HG03342 (cell line): Measurements from ENCODE around the gene ZNF652.
A peak's percentile ranks its signal among the peaks of the same experiment; 100 is the strongest.
"Not testable (repeated sequence)": the region's sequence is repeated elsewhere in the genome, so short reads cannot be mapped to it uniquely, and the experiment has no call there.

Experiments
- ATAC-seq: cut with Tn5 transposase; IDR thresholded peaks from one replicate; pipeline ENCODE4 v1.9.1; 2021; ENCODE audit warnings: mild to moderate bottlenecking, moderate library complexity; ENCODE audit not compliant: unreplicated experiment

The ZNF652 gene

GRCh38 chr17:49361902-49362722 is at the start of gene ZNF652:
TSS of gene ZNF652 (minus strand) at chr17:49362250. CDS start at chr17:49317725, 44,525 bp downstream.
- ATAC-seq, result peak; percentile 68

DNA sequence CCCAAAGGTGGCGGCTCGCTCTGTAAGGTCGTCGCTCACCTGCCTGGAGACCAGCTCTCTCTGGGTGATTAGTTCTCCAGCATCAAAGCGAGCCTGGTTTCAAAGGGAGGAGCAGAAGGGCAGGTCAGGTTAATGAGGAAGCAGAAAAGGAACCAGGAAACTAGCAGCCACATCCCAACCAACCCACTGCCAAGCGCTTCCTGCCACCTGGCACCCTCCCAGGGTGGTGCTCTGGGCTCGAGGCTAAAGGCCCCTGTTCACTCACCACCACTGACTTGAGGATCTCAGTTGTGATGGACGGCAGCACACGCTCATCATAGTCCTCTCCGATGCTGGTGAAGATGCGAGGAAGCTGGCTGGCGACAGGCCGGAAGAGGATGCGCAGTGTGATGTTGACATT is 47.0 kb upstream of the ZNF652 start:
- no peak for ATAC-seq

GRCh38 chr17:49407981-49408501 is 46.0 kb upstream of the ZNF652 start:
- peak; percentile 66 for ATAC-seq

DNA sequence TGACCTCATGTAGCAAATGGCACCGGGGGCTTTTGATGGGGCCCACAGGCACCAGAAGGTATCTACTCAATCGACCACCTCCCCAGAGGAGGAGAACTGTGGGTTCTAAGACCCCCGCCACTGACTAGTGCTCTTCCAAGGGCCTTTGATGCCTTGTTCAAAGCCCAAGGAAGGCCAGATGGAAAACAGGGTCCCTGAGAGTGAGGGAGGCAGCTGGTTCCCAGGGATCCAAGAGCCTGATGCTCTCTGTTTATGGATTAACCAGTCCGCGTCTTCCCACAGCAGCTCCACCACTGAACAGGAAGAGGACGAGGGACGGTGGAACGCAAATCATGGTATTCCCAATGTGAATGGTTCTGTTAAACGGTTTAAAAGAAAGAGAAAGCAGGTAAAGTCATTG is 45.0 kb upstream of the ZNF652 start:
- no peak for ATAC-seq

DNA sequence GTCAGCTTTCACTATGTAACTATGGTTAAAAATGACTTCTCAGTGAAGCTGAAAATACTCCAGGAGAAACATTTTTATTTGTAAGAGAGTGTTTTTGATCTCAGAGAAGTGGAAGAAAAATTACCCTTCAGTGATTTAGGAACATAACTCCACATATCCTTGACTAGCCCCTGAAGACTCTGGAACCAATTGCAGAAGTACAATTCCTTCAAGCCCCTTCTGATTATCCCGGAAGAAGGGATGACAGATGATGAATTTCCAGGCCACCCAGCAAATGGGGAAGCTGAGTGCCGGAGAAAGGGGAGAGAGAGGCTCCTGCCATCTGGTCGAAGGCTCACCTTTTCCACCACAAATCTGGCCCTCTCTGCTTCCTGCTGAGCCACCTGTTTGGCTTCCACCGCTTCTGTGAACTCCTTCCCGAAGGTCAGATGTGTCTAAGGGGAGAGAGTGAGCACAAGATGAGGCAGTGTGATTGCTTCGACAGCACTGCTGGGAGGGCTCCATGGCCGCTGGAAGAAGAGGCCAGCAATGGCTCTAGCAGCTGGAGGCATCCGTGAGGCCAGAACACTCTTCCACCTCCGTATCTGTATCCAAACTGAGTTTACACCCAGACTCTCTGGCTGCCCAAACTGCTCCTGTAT is 44.5 kb upstream of the ZNF652 start:
- ATAC-seq, result no peak

GRCh38 chr17:49404906-49405305 is 42.9 kb upstream of the ZNF652 start:
- ATAC-seq, result no peak

DNA sequence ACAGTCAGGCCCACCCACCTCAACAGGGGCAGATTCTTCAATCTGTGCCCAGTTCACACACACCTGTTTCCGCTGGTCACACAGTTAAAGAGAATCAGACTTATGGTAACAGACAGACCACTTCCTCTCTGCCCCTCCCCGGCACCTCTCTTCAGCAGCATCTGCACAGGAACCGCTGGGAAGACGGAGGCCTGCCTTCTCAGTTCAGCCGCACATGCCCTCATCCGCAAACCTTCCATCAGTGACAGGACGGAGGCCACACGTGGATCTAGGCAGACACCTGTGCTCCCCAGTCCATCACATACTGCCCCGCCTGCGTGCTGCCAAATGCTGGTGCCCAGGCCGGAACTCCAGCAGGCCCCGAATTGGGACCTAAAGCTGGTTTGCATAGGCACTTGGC is 42.3 kb upstream of the ZNF652 start:
- no peak for ATAC-seq

GRCh38 chr17:49403514-49404289 is 41.7 kb upstream of the ZNF652 start:
- ATAC-seq, result no peak

GRCh38 chr17:49402706-49403105 is 40.7 kb upstream of the ZNF652 start:
- ATAC-seq, result no peak

DNA sequence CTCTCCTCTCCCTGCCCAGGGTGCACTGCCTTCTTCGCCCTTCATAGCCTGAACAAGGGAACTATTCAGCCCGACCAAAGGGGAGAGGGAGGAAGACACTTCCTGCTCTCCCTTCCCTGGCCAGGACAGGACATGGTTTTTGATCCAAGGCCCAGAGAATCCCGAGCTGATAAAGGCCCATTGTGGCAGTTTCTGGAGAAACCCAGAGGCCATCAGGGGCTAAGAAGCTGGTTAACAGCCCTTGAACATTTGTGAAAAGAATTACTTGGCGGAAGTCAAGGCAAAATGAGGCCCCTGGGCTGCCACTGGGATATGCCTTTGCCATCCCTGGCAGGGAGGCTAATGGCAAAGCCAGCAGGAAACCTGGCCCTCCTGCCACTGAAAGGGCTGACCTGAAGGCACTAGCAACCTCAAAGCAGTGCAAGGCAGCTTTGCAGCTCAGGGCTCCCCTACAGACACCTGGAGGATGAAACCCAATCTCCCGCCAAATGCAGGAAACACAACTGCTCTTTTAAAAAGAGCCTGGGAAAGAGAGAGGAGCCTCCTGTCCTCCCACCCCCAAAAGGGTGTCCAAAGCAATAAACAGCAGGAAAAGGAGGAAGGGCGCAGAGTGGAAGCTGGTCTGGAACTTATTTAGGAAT is 40.0 kb upstream of the ZNF652 start:
- no peak for ATAC-seq

DNA sequence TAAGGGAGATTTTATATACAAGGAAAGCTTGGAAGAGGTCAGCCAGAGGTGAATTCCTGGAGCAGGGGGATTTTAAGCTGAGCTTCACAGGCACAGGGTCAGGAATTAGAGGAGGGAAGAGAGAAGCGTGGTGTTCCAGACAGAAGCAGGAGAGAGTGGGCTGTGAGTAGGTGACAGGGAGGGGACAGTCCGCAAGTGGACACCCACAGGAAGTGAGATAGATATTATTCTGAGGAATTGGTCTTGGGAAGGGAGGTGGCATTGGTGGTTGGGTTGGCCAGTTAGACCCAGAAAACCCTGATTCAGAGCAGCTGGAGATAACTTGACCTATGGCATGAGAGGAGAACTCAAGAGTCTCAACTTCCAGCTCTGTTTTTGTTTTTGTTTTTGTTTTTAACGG is 37.9 kb upstream of the ZNF652 start:
- no peak for ATAC-seq

DNA sequence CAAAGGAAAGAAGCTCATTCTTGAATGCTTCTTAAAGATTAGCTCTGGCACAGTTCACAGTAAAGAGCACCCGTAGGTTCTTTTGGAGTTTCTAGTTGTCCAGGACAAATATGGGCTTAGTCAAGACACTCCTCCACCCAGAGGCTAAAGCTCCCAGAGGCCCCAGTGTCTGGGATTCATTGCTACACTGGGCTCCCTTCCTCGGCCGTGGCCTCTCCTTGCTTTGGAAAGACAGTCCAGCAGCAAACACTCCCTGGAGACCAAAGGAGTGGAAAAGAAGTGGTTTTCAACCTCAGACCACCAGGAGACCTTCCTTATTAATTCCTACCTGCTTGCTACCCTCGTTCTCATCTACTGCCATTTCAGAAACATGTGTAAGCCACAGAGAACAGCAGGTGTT is 35.5 kb upstream of the ZNF652 start:
- ATAC-seq, result no peak

- no peak for ATAC-seq
Observed at GRCh38 chr17:49393491-49394255, 31.6 kb upstream of the ZNF652 start.

DNA sequence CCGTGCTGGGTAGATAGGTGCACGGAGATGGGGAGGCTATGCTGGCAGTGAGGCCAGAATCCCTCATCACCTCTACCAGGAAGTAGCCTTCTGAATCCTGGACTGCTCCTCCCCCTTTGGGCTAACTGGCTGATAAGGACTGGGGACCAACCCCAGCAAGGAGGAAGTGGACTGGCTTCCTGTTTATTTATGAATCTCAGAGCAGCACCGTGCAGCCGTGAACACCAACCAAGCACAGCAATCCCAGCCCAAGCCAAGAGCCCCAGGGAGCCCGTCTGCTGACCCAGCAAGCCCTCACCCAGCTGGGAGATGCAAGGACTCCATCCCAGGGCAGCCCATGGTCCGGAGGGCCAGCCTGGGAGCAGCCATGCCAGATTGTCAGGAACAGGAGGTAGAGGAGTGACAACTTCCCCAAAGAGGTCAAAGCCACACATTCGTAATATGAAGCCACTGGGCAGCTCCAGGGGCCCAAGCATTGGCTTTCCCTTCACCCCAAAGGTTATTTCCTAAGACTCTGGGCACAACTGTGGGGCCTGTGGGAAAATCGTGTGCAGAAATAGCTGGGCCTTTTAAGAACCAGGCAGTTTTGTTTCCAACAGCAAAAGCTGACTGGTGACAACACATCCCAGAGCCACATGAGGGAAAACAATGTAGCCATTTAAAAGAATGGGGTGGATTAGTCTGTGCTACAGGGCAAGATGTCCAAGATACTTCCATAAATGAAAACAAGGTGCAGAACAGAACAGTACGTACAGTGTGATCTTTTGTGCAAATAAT is 28.7 kb upstream of the ZNF652 start:
- ATAC-seq, result peak; percentile 39

DNA sequence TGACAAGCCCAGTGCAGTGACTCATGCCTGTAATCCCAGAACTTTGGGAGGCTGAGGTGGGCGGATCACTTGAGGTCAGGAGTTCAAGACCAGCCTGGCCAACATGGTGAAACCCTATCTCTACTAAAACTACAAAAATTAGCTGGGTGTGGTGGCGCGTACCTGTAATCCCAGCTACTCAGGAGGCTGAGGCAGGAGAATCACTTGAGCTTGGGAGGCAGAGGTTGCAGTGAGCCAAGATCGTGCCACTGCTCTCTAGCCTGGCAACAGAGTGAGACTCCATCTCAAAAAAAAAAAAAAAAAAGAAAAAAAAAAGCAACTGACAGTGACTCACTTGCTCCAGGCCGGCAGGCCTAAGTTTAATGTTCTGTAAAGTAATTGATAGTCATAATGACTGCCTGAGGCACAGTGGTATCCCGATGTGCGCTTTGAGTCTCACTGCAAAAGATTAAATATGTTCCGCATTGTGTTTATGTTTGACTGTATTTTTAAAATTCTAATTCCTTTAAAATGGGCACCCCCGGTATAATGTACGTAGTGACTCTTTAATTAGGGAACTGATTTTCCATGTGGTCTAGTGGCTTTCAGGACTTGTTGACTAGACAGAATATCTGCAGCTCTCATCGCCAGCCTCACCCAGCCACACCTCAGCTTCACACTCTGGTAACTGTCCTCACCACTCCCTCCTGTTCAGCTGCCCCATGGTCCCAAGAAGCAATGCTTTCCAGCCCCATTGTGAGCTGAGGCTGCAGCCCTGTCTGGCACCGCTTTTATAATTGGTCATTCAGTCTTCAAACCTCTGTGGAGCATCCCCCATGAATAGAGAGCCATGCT is 27.7 kb upstream of the ZNF652 start:
- not testable (repeated sequence) for ATAC-seq

DNA sequence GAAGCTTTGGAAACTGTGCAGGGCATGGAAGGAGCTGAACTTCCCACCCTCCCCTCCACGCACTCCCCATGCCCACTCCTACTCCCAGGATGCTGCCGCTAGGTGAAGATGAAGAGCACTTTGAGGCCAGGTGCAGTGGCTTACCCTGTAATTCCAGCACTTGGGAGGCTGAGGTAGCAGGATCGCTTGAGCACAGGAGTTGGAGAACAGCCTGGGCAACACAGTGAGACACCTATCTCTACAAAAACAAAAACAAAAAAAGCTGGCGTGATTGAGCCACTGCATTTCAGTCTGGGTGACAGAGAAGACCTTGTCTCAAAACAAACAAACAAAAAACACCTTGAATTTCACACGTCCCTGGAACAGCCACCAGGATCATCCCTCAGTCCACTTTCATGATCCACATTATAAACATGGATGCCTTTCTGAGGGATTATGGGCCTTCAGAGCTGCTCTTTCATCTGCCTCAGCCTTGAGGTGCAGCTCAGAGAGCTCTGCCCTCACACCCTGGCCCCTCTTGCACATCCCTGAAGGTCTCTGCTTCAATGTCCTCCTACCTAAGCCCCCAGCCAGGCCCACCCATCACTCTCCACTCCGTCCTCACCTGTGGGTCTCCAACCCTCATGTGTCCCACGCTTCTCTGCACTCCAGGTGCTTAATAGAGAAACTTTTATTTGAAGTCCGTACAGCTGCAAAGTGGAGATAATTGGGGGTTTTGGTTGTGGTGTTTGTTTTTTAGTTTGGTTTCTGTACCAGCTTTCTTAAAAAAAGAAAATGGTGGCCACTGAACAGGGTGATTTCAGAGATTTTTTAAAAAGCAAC is 26.9 kb upstream of the ZNF652 start:
- ATAC-seq, result no peak

DNA sequence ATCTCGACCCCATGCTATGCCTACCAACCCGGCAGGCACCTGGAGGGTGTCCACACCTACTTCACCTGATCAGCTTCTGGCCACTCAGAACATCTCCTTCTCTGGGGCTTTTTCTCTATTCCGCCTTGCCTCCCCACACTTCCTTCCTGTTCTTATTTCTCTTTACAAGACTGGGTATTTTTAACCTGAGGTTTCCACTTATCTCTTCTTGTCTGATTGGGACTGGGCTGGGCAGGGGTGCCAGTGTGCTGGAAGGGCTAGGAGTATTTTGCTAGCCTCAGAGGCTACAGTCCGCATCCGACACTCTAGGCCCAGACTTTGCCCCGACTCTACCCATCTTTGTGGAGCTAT is 26.2 kb upstream of the ZNF652 start:
- no peak for ATAC-seq
